Stimulated activated CD8-positive, alpha-beta memory T cell treated with anti-CD3 and anti-CD28 coated beads, Interleukin-4, amount 100 ng/mL, for 4 hours (primary cell): ENCODE measurements around the gene MFAP2.

Experiments
- DNase-seq, 2 donors: peaks; one replicate each; pipeline ENCODE4 v3.0.0-alpha.2; 2020; ENCODE audit warnings: low read depth in 2 of 2, low spot score in 1 of 2

MFAP2 gene

DNA sequence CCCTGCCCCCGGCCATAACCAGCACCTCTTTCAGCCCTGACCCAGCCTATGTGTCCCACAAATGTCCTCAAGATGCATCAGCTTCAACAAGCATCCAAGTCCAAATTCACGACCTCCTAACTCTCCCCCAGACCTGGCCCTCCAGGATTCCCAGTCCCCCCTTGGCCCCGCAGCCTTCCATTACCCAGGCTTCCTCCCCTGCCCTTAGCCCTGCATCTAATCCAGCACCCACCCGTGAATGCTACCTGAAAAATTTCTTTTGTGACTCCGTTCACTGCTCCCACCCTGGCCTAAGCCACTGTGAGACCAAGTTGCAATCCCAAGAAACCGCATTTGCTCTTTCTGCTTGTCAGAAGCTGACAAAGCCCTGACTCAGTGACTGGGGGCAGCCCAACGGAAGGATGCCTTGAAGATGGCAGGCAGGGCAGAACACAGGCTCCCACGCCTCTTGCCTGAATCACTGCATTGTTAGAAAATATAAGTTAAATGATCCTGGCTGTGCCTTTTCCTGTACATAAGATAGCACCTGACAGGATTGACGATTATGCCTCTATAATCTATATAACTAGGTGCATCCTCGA is 939 bp upstream of the MFAP2 start:
- DNase-seq = no peak

DNA sequence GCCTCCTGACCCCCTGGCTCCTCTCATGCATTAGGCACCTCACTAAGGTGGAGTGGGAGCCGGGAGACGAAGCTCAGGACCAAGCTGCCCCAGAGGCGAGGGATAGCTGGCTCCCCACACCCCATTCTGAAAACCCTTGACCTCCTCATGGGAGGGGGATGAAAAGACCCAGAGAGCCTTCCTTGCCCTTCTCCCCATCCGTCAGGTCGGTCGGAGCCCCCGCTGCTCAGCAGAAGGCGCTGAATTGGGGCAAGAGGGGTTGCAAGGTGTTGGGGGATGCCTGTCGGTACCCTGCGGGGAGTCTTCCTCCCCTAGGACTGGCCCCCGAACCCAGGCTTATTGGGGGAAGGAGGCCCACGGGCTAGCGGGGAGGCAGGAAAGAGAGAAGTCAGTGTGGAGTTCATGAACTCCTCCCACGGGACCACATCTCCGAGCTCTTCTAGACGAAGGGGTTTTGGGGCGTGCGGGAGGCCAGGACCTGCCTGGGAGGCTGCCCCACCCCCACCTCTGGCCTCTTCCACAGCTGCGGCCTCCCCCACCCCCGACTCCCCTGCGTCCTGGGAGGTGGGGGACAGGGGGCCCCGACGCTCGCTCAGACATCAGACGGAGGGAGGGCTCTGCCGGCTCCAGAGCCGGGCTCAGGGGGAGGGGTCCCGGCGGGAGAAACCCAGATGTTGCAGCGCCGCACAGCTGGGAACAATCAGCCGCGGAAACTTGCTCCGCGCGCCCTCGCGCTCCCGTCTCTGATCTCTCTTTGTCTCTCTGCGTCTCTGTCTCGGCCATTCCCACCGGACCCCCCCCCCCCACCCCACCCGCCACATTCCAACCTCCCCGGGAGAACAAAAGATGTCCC is 719 bp downstream of the MFAP2 start:
- DNase-seq = no peak

DNA sequence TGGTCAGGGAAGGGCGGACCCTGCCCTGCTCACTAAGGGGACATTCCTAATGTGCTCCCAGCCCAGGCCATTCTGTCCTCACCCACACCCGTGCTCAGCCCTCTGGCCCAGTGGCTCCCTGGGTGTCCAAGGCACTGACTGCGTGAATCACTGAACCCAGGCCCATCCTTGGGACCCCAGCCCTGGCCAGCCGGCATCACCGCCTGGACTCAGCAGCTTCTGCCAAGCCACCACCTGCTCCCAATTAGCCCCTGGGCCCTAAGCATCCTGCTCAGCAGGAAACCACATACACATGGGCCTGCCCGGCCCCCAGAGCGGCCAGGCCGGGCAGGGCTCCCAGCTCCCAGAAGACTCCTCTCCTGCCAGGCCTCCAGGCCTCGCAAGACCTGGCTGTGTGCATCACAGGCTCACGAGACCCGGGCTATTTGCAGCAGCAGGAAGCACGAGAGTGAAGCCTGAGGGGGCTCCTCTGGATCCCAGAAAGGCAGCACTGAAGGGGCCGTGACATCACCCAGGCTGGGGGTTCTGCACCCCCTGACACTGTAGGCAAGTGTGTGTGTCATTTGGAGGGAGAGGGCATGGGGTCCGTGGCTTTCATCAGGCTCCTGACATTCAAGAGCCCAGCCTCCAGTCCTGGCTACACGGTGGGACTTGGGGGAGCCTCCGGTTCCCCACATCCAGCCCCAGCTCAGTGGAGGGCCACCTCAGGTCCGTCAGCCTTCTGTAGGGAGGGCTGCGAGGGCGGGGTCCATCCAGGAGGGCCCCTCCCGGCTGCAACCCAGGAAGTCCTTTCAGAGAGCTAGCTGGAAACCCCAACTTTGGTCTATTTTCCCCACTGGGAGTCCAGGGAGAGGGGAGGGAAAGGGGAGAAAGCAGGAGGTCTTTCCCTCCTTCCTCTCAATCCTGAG is 1.6 kb downstream of the MFAP2 start:
- DNase-seq = no peak

DNA sequence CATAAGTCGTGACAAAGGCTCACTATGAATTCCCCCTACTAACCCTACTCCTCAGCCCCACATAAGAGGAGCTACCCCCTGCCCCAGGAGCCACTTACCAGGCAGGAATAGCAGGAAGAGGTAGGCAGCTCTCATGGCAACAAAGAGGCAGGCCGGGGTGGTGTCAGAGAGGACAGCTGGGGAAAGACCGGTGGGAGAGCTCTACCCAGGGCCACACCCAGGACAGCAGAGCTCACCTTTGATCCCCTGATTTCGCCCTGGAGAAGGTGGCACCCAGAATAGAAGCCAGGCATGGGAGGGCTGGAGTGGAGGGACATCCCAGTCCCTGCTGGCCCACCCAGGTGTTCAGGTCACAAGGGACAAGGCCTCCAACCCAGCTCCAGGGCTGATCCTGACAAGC is 2.3 kb downstream of the MFAP2 start:
- no peak for DNase-seq

DNA sequence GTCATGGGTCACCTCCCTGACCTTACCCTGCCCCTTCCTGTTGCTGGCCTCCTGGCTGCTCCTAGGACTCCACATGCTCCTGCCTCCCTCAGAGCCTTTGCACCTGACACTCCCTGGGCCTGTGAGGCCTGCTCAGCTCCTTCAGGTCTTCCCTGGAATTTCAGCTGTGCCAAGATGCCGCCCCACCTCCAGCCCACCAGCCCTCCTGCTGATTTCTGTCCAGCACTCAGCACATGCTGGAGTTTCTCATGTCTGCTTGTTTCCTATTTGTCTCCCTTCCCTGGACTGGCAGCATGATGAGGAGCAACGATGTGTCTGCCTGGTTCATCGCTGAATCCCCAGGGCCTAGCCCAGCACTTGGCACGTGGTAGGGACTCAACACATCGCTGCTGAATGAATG is 3.0 kb downstream of the MFAP2 start:
- no peak for DNase-seq

DNA sequence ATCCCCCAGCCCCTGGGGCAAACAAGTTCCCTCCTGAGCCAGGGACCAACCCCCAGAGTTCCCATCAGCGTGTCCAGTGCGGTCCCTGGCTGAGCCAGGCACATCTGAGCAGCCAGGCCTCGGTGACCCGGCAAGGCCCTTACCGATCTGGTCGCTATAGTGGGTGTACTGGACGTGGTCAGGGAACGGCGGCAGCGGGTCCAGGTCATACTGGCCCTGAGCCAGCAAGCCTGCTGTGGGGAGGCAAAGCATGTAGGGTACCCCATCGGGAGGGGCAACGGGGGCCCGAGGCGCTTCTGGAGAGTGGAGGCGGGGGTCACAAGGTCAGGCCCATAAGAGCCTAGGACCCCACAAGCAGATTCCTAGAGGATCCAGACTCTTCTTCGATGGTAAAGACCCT is 3.5 kb downstream of the MFAP2 start:
- DNase-seq = no peak

DNA sequence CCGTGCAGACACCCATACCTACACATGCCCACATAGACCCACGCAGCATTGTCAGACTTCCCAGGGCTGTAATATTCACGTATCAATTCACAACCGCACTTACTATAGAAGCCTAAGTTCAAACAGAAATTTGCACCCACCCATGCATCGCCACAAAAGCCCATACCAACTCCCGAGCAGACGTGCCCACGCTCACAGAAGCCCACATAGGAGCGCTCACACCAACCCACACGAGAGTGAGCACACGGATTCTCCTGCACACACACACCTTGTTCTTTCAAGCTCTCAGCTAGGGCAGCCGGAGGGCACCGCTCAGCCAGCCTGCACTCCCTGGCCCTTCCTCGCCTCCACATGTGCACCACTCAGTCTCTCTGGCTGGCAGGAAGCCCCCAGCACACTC is 4.6 kb downstream of the MFAP2 start:
- DNase-seq = no peak

DNA sequence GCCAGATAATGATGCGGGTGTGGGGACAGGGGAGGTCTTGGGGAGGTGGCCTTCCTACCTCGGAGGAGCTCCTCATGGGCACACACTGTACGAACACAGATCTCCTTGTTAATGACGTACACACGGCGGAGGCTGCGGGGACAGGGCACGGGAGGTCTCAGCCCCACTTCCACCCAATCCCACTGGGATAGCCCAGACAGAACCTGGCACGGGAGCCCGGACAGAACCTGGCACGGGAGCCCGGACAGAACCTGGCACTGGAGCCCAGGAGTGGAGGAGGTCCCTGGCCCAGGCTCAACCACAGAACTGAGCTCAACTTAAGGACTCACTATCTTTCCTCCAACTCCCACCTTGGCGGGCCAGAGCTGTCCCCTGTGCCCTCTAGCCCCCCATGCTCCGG is 5.2 kb downstream of the MFAP2 start:
- no peak for DNase-seq

DNA sequence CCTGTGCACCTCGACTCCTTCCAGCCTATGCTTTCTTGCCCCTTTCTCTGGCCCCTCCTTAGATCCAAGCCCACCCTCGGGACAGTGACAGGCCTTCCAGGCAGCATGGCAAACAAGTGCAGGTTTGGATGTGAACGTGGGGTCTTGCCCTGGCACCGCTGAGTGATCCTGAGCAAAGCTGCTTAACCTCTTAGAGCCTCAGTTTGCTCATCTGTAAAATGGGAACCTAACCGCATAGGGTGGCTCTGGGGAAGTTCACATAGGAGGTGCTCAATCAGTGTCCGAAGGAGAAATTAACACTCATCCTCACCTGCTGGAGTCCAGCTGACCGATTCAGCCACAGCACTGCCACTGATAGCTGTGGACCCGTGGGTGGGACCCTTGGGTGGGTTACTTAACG is 7.2 kb downstream of the MFAP2 start:
- DNase-seq = no peak

DNA sequence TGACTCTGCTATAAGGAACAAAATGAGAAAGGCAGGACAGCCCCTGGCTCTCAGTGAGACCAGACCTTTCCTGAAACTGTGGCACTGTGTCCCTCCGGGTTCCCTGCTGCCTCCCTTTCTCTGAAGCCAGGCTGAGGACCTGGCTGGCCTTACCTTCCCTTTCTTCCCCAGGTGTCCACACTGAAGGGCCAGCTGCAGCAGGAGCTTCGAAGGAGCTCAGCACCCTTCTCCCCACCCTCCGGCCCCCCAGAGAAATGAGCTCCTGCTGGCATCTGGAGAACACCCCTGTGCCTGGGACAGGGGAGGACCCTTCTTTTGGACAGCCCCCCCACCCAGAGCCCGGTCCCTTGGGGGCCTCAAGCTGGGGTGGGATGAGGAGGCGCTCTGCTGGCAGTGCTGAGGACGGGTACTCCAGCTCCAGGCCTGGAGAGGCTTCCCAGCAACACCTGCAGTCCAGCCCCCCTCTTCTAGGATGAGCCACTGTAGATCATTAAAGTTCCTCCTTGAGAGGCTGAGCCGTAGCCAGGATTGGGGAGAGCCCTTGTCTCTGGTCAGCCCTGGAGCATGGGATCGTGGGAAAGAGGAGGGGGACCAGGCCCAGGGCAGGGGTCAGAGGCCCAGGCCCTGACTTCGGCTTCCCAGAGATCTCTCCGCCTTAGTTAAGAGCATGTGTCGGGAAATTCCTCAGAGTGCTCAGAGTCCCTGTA is 8.1 kb downstream of the MFAP2 start:
- no peak for DNase-seq

DNA sequence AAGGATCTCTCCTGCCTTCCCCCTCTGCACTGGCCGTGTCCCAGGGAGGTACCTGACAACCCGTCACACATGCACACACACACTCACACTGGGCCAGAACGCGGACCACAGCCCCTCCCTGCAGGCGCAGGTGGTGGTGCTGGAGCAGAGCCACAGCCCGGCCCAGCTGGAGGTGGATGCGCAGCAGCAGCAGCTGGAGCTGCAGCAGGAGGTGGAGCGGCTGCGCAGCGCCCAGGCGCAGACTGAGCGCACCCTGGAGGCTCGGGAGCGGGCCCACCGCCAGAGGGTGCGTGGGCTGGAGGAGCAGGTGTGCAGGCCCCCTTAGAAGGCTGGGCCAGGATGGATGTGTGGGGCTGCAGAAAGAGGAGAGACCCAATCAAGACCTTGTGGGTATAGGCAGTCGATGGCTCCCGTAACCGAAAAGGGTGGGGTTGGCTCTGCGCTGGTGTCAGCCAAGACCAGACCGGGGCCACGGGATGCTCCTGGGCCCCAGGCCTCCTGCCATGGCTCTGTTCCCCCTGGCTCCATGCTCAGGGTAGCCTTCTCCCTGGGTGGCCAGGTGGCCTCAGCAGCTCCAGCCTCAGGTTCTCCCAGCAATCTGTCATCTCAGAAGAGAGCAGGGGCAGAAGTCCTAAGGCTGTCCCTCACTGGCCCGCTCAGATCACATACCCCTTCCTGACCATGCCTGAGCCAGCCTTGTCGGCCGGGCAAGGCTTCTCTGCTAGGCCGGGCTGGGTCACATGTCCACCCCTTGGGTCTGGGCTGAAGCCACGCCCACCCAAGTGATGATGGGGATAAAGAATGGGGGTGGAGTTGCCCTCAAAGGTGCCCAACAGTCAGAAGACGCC is 8.9 kb downstream of the MFAP2 start:
- DNase-seq = no peak

DNA sequence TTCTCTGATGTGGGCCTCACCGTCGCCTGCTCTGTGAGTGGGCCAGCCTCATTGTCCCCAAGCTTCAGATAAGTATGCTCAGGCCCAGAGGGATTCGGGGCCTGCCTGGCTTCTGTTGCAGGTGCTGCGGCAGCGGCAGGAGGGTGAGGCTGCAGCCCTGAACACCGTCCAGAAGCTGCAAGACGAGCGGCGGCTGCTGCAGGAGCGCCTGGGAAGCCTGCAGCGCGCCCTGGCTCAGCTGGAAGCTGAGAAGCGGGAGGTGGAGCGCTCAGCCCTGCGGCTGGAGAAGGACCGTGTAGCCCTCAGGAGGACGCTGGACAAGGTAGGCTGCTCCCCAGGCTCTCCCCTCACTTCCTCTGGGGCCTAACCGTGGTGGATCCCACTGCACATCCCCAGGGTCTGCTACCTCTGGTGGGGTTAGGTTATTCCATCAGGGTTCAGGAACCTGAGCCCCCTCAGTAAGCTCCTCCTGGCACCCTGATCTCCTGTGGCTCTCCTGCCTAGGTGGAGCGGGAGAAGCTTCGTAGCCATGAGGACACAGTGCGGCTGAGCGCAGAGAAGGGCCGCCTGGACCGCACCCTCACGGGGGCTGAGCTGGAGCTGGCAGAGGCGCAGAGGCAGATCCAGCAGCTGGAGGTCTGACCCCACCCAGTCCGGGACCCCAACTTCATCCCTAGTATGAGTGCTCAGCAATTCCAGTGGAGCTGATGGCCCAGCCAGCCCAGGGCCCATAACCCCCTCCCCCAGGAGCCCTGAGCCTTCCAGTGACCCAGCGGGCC is 10.1 kb downstream of the MFAP2 start:
- DNase-seq = no peak

DNA sequence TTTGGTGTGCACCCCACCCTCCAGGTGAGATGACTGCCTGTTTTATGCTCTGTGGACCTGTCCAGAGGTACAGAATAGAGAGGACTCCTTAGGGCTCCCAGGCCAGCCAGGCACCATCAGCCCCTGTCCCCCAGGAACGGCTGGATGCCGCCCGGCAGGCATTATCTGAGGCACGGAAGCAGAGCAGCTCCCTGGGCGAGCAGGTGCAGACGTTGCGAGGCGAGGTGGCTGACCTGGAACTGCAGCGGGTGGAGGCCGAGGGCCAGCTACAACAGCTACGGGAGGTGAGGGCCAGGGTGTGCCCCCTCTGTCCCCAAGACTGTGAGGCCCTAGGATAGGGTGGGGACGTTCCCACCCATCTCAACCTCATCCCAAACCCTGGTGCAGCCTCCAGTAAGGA is 10.8 kb downstream of the MFAP2 start:
- DNase-seq = no peak

DNA sequence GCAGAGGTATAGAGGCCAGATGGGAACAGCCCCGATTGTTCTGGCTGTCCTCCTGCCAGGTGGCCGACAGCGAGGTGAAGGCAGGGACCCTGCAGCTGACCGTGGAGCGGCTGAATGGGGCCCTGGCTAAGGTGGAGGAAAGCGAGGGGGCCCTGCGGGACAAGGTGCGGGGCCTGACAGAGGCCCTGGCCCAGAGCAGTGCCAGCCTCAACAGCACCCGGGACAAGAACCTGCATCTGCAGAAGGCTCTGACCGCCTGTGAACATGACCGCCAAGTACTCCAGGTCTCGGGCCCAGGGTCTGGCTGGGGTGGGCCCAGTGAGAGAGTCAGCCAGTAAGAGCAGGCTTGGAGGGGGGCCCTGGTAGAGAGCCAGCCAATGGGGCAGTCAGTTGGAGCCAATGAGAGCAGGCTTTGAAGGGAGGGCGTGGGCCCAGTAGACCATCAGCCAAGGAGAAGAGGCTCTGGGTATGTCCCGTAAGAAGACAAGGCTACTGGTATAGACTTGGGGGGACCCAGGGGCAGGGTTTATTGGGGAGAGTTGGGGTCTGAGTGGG is 11.3 kb downstream of the MFAP2 start:
- no peak for DNase-seq

DNA sequence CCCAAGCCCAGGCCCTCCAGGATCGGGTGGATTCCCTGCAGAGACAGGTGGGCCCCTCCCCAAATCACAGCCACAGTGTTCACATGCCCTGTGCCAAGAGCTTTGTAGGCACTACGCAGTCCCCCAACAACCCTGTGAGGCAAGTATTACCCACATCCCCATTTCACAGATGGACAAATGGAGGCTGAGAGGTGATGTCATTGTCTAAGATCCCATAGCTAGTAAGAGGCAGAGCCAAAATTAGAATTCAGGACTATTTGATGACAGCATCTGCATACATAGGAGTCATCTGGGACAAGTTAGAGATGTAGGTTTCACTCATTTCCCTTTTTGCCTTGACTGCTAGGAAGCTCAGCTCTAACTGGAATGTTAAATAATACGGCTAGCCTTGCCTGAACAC is 12.0 kb downstream of the MFAP2 start:
- no peak for DNase-seq

DNA sequence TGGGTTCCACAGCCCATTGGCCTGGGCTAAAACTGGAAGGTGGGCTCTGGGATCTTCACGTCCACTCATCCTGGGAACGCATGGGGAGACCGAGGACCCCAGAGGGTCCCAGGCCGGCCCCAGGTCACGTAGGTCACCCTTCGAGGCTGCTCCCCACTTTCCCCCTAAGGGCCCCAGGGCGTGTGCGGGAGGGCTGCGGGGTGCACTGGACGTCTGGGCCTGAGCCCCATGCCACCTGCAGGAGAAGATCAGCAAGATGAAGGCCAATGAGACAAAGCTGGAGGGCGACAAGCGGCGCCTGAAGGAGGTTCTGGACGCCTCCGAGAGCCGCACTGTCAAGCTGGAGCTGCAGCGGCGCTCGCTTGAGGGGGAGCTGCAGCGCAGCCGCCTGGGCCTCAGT is 12.5 kb downstream of the MFAP2 start:
- DNase-seq = no peak

DNA sequence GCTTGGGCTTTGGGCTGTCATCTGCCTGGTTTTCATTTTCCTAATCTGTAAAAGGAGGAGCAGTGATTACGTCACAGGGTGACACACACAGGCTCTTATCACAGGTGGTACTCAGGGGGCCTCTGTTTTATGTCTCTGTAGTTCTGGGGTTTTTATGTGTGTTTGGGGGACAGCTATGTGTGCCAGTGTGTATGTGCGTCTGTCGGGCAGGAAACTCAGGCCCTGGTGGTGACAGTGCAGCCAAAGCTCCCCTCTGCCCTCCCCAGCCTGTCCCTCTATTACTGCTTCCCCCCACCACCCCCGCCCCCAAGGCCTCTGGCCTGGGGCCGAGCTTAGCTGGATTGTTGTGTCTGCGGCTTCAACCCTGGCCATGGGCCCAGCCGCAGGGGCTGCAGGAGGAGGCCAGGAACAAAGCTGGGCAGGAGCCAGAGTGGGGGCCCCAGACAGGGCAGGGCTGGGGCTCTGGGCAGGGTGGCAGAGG is 13.3 kb downstream of the MFAP2 start:
- DNase-seq = no peak

DNA sequence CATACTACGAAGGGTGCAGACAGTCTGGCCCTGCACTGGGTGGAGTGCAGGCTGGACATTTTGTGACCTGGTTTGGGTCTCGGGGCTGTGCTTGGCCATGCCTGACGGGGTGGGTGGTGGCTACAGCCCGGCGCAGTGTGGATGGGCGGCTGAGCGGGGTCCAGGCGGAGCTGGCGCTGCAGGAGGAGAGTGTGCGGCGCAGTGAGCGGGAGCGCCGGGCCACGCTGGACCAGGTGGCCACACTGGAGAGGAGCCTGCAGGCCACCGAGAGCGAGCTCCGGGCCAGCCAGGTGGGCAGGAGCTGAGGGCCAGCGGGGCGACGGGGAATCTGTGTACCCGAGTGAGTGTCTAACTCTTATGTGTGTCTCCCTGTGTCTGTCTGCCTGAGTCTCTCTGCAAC is 14.1 kb downstream of the MFAP2 start:
- DNase-seq = no peak

DNA sequence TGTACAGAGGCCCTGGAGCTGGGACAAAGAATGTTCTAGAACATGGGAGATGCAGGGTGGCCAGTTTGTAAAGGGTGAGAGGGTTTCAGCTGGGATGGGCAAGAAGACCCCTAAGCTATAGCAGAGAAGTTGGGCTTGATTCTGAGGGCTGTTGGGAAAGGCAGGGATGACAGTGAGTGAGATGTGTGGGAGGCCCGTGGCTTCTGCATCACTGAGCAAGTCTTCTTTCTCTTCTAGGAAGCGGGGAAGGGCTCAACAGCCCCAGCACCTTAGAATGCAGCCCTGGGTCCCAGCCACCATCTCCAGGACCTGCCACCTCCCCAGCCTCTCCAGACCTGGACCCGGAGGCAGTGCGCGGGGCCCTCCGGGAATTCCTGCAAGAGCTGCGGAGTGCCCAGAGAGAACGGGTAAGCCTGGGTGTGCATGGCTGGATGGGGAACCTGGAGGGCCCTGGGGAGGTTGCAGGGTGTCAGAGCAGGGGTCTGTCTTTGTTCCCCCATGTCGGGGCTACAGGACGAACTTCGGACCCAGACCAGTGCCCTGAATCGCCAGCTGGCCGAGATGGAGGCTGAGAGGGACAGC is 14.8 kb downstream of the MFAP2 start:
- DNase-seq = no peak
